IMR-90 (cell line): Measurements from ENCODE around the gene ZACN. TPM values are rescaled to one million over a fixed set of nuclear protein-coding genes. Genes with fewer than 3 reads are reported as not detected.

Source experiments
- ATAC-seq: fragments of 200-7000 bp; cut with Tn5 transposase; 2 replicates; pipeline ENCODE4 v1.9.1; 2020; ENCODE audit warnings: low read depth, mild to moderate bottlenecking, moderate library complexity
- BruUV-seq: library from RNA; stranded (reverse); fragments of 400-500 nt; replicated peaks from 2 replicates; lab custom pipeline; 2021; lab: Mats Ljungman, UMichigan
- CTCF ChIA-PET: fragments of 300-600 bp; formaldehyde crosslinking; extraction: SDS; loops from one replicate; lab custom pipeline; 2021; ENCODE audit warnings: antibody characterized with exemption; lab: Yijun Ruan, JAX
- POLR2A ChIA-PET: fragments of 300-600 bp; sonication (Branson Sonifier 250); formaldehyde crosslinking; loops from one replicate; lab custom pipeline; 2022; ENCODE audit warnings: antibody characterized with exemption; ENCODE audit not compliant: unreplicated experiment; lab: Charles Lee
- DNase-seq: peaks from one replicate; pipeline ENCODE4 v3.0.0; 2013
- H2AFZ ChIP-seq: replicated peaks from 2 replicates; pipeline ENCODE3; 2013; ENCODE audit warnings: low read length, mild to moderate bottlenecking; ENCODE audit not compliant: poor library complexity
- H2AK5ac ChIP-seq: 2 replicates; pipeline ENCODE4 v1.6.1; 2013; ENCODE audit warnings: low read depth, low read length, inconsistent platforms
- H2AK9ac ChIP-seq: replicated peaks from 2 replicates; pipeline ENCODE3; 2013; ENCODE audit warnings: mild to moderate bottlenecking, low read depth, low read length, moderate library complexity; ENCODE audit not compliant: poor library complexity
- H2BK120ac ChIP-seq: 2 replicates; pipeline ENCODE4 v1.6.1; 2013; ENCODE audit warnings: low read depth, low read length, inconsistent platforms
- H2BK15ac ChIP-seq: 3 replicates; pipeline ENCODE4 v1.6.1; 2013; ENCODE audit warnings: low read depth, low read length, inconsistent platforms
- H2BK20ac ChIP-seq: 2 replicates; pipeline ENCODE4 v1.6.1; 2013; ENCODE audit warnings: low read depth, mild to moderate bottlenecking, inconsistent platforms, low read length, moderate library complexity
- H2BK5ac ChIP-seq: 2 replicates; pipeline ENCODE4 v1.6.1; 2013; ENCODE audit warnings: mild to moderate bottlenecking, low read depth, low read length, inconsistent platforms; ENCODE audit not compliant: poor library complexity, severe bottlenecking
- H3K14ac ChIP-seq: replicated peaks from 2 replicates; pipeline ENCODE4 v1.6.1; 2013; ENCODE audit warnings: low read depth, low read length, inconsistent platforms
- H3K18ac ChIP-seq: 2 replicates; pipeline ENCODE4 v1.6.1; 2013; ENCODE audit warnings: low read depth, low read length, control low read depth
- H3K23ac ChIP-seq: 2 replicates; pipeline ENCODE4 v1.6.1; 2013; ENCODE audit warnings: low read depth, low read length, inconsistent platforms
- H3K27ac ChIP-seq: 2 replicates; pipeline ENCODE4 v1.5.1; 2013; ENCODE audit warnings: mild to moderate bottlenecking, control low read depth, low read length; ENCODE audit not compliant: insufficient read depth
- H3K27me3 ChIP-seq: 2 replicates; pipeline ENCODE4 v1.6.1; 2013; ENCODE audit warnings: low read length; ENCODE audit not compliant: control insufficient read depth, insufficient read depth
- H3K36me3 ChIP-seq: 2 replicates; pipeline ENCODE4 v1.6.1; 2013; ENCODE audit warnings: low read length, mixed read lengths; ENCODE audit not compliant: control insufficient read depth, insufficient read depth
- H3K4ac ChIP-seq: 2 replicates; pipeline ENCODE4 v1.6.1; 2013; ENCODE audit warnings: low read depth, low read length, inconsistent platforms
- H3K4me1 ChIP-seq: 2 replicates; pipeline ENCODE4 v1.6.1; 2013; ENCODE audit warnings: low read length, mixed read lengths; ENCODE audit not compliant: control insufficient read depth, insufficient read depth
- H3K4me2 ChIP-seq: 2 replicates; pipeline ENCODE4 v1.6.1; 2013; ENCODE audit warnings: low read depth, mild to moderate bottlenecking, control low read depth, low read length, moderate library complexity
- H3K4me3 ChIP-seq: 2 replicates; pipeline ENCODE4 v1.5.1; 2013; ENCODE audit warnings: low read depth, mild to moderate bottlenecking, control low read depth, low read length, moderate library complexity; ENCODE audit not compliant: insufficient read depth
- H3K56ac ChIP-seq: 2 replicates; pipeline ENCODE4 v1.6.1; 2013; ENCODE audit warnings: low read length, inconsistent platforms; ENCODE audit not compliant: insufficient read depth; ENCODE audit errors: extremely low read depth
- H3K79me1 ChIP-seq, 2 experiments: 2 replicates each; pipeline ENCODE4 v1.6.1; 2013; ENCODE audit warnings: low read length in 2 of 2, inconsistent platforms in 1 of 2, low read depth in 1 of 2
- H3K9ac ChIP-seq: 2 replicates; pipeline ENCODE4 v1.6.1; 2013; ENCODE audit warnings: low read depth, low read length, control low read depth
- H3K9me1 ChIP-seq: 2 replicates; pipeline ENCODE4 v1.6.1; 2013; ENCODE audit warnings: low read length, inconsistent platforms; ENCODE audit not compliant: insufficient read depth
- H3K9me3 ChIP-seq: 2 replicates; pipeline ENCODE4 v1.6.1; 2013; ENCODE audit warnings: low read length; ENCODE audit not compliant: control insufficient read depth, insufficient read depth
- H4K20me1 ChIP-seq: 2 replicates; pipeline ENCODE4 v1.6.1; 2013; ENCODE audit warnings: low read length, inconsistent platforms; ENCODE audit not compliant: insufficient read depth
- H4K5ac ChIP-seq: 2 replicates; pipeline ENCODE4 v1.6.1; 2013; ENCODE audit warnings: mild to moderate bottlenecking, low read depth, low read length, control low read depth
- H4K8ac ChIP-seq, 2 experiments: 2 replicates each; pipeline ENCODE4 v1.6.1; 2013; ENCODE audit warnings: low read depth in 2 of 2, low read length in 2 of 2, control low read depth in 1 of 2, inconsistent platforms in 1 of 2
- H4K91ac ChIP-seq: 2 replicates; pipeline ENCODE4 v1.6.1; 2013; ENCODE audit warnings: low read depth, low read length, inconsistent platforms; ENCODE audit not compliant: insufficient read depth
- BHLHE40 ChIP-seq: fragments of 150-350 bp; IDR thresholded peaks from 2 replicates; pipeline ENCODE4 v1.6.1; 2016; ENCODE audit warnings: mild to moderate bottlenecking, low read depth, low read length
- CHD1 ChIP-seq: IDR thresholded peaks from 2 replicates; pipeline ENCODE4 v1.6.1; 2012; ENCODE audit warnings: low read depth, low read length, improper control_type of control experiment
- ELK1 ChIP-seq: fragments of 150-350 bp; IDR thresholded peaks from 2 replicates; pipeline ENCODE4 v1.6.1; 2016; ENCODE audit warnings: low read depth, mild to moderate bottlenecking, low read length, moderate library complexity, borderline replicate concordance
- FOS ChIP-seq: fragments of 150-350 bp; IDR thresholded peaks from 2 replicates; pipeline ENCODE4 v1.6.1; 2016; ENCODE audit warnings: low read depth, low read length
- MAFK ChIP-seq: IDR thresholded peaks from 2 replicates; pipeline ENCODE4 v1.6.1; 2012; ENCODE audit warnings: low read depth, low read length, improper control_type of control experiment
- MXI1 ChIP-seq: IDR thresholded peaks from 2 replicates; pipeline ENCODE4 v1.6.1; 2012; ENCODE audit warnings: low read depth, mild to moderate bottlenecking, low read length, moderate library complexity, borderline replicate concordance
- NFE2L2 ChIP-seq: fragments of 150-350 bp; IDR thresholded peaks from 2 replicates; pipeline ENCODE4 v1.6.1; 2016; ENCODE audit warnings: low read depth, mild to moderate bottlenecking, low read length
- POLR2A ChIP-seq: IDR thresholded peaks from 2 replicates; pipeline ENCODE4 v1.6.1; 2012; ENCODE audit warnings: mild to moderate bottlenecking, low read depth, low read length
- RAD21 ChIP-seq: IDR thresholded peaks from 2 replicates; pipeline ENCODE4 v1.6.1; 2012; ENCODE audit warnings: low read length, improper control_type of control experiment
- RCOR1 ChIP-seq: IDR thresholded peaks from 2 replicates; pipeline ENCODE4 v1.6.1; 2012; ENCODE audit warnings: mild to moderate bottlenecking, low read length, improper control_type of control experiment; ENCODE audit not compliant: insufficient replicate concordance
- SMC3 ChIP-seq: fragments of 150-350 bp; IDR thresholded peaks from 2 replicates; pipeline ENCODE4 v1.6.1; 2016; ENCODE audit warnings: low read depth, mild to moderate bottlenecking, antibody characterized with exemption, low read length, moderate library complexity
- WGBS, 2 experiments: methylation state at CpG; one replicate each; pipeline versions ENCODE4 v1.1.5 to v1.1.7; 2013; ENCODE audit warnings: missing lambda C conversion rate in 2 of 2; ENCODE audit not compliant: insufficient read length in 1 of 2; ENCODE audit errors: extremely low coverage in 2 of 2; 5-methylcytosine and 5-hydroxymethylcytosine counted together
- dilution Hi-C: fragments of 300-500 bp; cut with HindIII; formaldehyde crosslinking; loops from one replicate; pipeline ENCODE4 v1.14.3; 2018; ENCODE audit warnings: low sequenced_read_pairs; ENCODE audit not compliant: unreplicated experiment
- in situ Hi-C: fragments of 300-500 bp; cut with MboI; formaldehyde crosslinking; loops from 3 replicates; pipeline ENCODE4 v1.14.3; 2019; ENCODE audit warnings: low sequenced_read_pairs, inconsistent platforms, mixed read lengths
- intact Hi-C: fragments of 100-400 bp; cut with micrococcal nuclease; formaldehyde crosslinking; loops from 2 replicates; pipeline ENCODE4 v1.10.0; 2022
- polyA plus RNA-seq, 3 experiments: library from polyadenylated mRNA; depleted of rRNA; stranded (reverse); fragments of >200 nt; gene quantifications; 2 replicates each; pipeline ENCODE4 v1.2.3, GENCODE V29; 2012; ENCODE audit warnings: low replicate concordance in 1 of 3
- total RNA-seq: library from RNA; depleted of rRNA; stranded (reverse); fragments of >200 nt; gene quantifications from 2 replicates; pipeline ENCODE4 v1.2.3, GENCODE V29; 2012
- TF ChIP-seq, protein P1 (sequence below): conservative IDR thresholded peaks from 2 replicates; pipeline ENCODE4 v1.5.1; 2012; ENCODE audit warnings: mild to moderate bottlenecking, low read depth, low read length, improper control_type of control experiment
- TF ChIP-seq, protein P2 (sequence below): fragments of 150-350 bp; IDR thresholded peaks from 2 replicates; pipeline ENCODE4 v1.6.1; 2017; ENCODE audit warnings: mild to moderate bottlenecking, antibody characterized with exemption, low read length, low read depth

The ZACN gene
- total and polyA plus RNA-seq, 2 of the 4 experiments (the other 2 are of a cell fraction), result not detected

GRCh38 chr17:76092526-76093413 lies 13.8 kb downstream of the ZACN start:
- no peak overlapping the region for H2BK20ac ChIP-seq
- no TSS peak for BruUV-seq
- H3K36me3 ChIP-seq, result peaks cover 67% of the 10 kb centered on the region
- H2AFZ ChIP-seq, result no peak overlapping the region
- no peak overlapping the region for H4K8ac ChIP-seq
- intact Hi-C loops, result no loop called here
- no peak overlapping the region for H3K27ac ChIP-seq
- H3K18ac ChIP-seq, result no peak overlapping the region
- H3K9me1 ChIP-seq, result no peaks in the 10 kb centered on the region
- no peak overlapping the region for H2BK15ac ChIP-seq
- no peak overlapping the region for H4K5ac ChIP-seq
- no peak overlapping the region for H2AK9ac ChIP-seq
- no peak overlapping the region for H3K4ac ChIP-seq
- no peaks in the 10 kb centered on the region; the same call in 1 of the 2 replicates for H4K20me1 ChIP-seq
- dilution Hi-C loops, result no loop called here
- H2BK5ac ChIP-seq, result no peak overlapping the region
- in situ Hi-C loops, result no loop called here
- CTCF ChIA-PET, result interaction anchor here (0.6 kb wide), 1 partner anchor 91 kb away, joined by 4 read pairs; no protein-coding TSS in a partner anchor
- no peaks in the 10 kb centered on the region for H3K27me3 ChIP-seq
- no peak overlapping the region for H3K4me2 ChIP-seq
- H3K9me3 ChIP-seq, result no peaks in the 10 kb centered on the region
- no peak overlapping the region for H4K91ac ChIP-seq
- H3K4me1 ChIP-seq, result no peaks in the 10 kb centered on the region
- no peak overlapping the region for H3K4me3 ChIP-seq
- no peak overlapping the region for H3K56ac ChIP-seq
- H3K23ac ChIP-seq, result no peak overlapping the region
- POLR2A ChIA-PET, result no interaction called here
- H2AK5ac ChIP-seq, result no peak overlapping the region
- TF ChIP-seq FOS (no peak), NFE2L2 (no peak), SMC3 (no peak), RAD21 (no peak), RCOR1 (no peak), CHD1 (no peak), ELK1 (no peak), MAFK (no peak), BHLHE40 (no peak), POLR2A (no peak), MXI1 (no peak)
- TF ChIP-seq, protein P1, sequence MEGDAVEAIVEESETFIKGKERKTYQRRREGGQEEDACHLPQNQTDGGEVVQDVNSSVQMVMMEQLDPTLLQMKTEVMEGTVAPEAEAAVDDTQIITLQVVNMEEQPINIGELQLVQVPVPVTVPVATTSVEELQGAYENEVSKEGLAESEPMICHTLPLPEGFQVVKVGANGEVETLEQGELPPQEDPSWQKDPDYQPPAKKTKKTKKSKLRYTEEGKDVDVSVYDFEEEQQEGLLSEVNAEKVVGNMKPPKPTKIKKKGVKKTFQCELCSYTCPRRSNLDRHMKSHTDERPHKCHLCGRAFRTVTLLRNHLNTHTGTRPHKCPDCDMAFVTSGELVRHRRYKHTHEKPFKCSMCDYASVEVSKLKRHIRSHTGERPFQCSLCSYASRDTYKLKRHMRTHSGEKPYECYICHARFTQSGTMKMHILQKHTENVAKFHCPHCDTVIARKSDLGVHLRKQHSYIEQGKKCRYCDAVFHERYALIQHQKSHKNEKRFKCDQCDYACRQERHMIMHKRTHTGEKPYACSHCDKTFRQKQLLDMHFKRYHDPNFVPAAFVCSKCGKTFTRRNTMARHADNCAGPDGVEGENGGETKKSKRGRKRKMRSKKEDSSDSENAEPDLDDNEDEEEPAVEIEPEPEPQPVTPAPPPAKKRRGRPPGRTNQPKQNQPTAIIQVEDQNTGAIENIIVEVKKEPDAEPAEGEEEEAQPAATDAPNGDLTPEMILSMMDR, result no peak
- TF ChIP-seq, protein P2, sequence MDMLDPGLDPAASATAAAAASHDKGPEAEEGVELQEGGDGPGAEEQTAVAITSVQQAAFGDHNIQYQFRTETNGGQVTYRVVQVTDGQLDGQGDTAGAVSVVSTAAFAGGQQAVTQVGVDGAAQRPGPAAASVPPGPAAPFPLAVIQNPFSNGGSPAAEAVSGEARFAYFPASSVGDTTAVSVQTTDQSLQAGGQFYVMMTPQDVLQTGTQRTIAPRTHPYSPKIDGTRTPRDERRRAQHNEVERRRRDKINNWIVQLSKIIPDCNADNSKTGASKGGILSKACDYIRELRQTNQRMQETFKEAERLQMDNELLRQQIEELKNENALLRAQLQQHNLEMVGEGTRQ, result no peak
- H3K79me1 ChIP-seq, result peaks cover 5 to 20% of the 10 kb centered on the region in 2 experiments; a peak in 3 of 4 replicates
- H3K9ac ChIP-seq, result no peak overlapping the region
- WGBS, 2 experiments, result 93% methylated on average over 5 of the region's 20 CpGs; no CpG with 5 or more reads in 1 of the 2 experiments
- DNase-seq, result no peak
- no peak for ATAC-seq
- H3K14ac ChIP-seq, result no peak overlapping the region
- H2BK120ac ChIP-seq, result no peak overlapping the region
